LNCaP clone FGC (cell line): ENCODE data around the gene SMPDL3A.

Experiments used
- DNase-seq: peaks from one replicate; pipeline ENCODE4 v3.0.0-alpha.2; 2011; ENCODE audit warnings: low read depth
- H3K4me3 ChIP-seq: 2 replicates; pipeline ENCODE4 v1.5.1; 2011; ENCODE audit warnings: mild to moderate bottlenecking, low read depth, low read length, control low read depth
- CTCF ChIP-seq: IDR thresholded peaks from 2 replicates; pipeline ENCODE4 v1.5.1; 2012; ENCODE audit warnings: mild to moderate bottlenecking; ENCODE audit not compliant: control insufficient read depth, insufficient read depth; ENCODE audit errors: extremely low read depth

SMPDL3A gene

DNA sequence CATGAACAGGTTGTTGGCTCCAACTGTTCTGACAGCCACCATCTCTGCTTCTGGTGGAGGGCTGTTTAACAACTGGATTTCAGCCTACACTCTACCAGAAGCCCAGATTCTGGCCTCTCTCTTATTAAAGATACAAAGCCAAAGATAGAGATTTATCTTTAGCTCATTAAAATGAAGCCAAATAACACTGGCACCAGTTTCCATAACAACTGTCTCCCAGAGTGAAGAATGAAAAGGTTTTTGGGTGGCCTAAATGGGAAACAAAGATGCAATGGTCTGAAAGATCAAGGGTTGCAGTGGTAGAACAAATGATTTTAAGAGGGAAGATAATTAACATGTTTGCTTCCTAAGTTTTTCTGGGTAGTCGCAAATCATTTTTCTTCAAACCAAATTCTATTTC, 3.2 kb upstream of the SMPDL3A start:
- no peak for DNase-seq
- no peak overlapping the region for H3K4me3 ChIP-seq
- TF ChIP-seq CTCF: no peak

DNA sequence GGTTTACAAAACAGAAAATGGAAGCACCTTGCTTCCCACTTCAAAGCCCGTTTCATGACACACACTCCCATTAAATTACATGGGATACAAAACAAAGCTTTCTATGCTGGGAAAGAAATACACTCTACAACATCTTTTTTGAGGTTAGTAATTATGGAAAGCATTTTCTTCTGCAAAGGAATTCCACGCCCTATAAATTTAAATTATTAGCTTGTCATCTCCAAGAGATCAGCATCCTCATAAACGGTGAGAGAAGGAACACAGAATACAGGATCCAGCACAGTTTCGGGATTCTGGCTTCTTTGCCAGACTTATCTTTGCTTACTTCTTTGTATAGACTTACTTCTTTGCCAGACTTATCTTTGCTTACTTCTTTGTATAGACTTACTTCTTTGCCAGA, 1.3 kb upstream of the SMPDL3A start:
- no peak overlapping the region for H3K4me3 ChIP-seq
- no peak for DNase-seq
- no peak for TF ChIP-seq CTCF

- DNase-seq: no peak
- no peak overlapping the region for H3K4me3 ChIP-seq
- TF ChIP-seq CTCF: no peak
These were observed 850 bp upstream of the SMPDL3A start for GRCh38 chr6:122788208-122788607.

- H3K4me3 ChIP-seq: peak overlapping the region; percentile 73
- TF ChIP-seq CTCF: no peak
- no peak for DNase-seq
These were observed 336 bp upstream of the SMPDL3A start for GRCh38 chr6:122788663-122789181.

DNA sequence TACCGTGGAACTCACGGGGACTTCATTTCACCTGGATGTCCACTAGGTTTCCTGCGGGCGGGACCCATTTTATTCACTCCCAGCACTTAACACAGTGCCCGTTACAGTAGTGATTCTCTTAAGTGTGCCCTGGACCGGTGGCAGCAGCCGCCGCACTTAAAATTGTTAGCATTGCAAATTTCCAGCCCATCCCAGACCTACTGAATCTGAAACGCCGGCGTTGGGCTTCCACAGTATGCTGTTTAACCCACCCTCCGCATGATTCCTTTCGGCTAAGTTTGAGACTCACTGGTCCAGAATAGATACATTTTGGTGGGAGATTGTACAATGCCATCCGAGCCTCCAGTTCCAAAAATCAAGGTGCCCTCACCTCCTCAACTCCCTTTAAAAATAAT, 967 bp downstream of the SMPDL3A start:
- no peak for DNase-seq
- 0 out of 2 replicates have a peak, but pooled peaks have one; percentile 13 for TF ChIP-seq CTCF
- H3K4me3 ChIP-seq: peak overlapping the region; percentile 73

- peak overlapping the region; percentile 73 for H3K4me3 ChIP-seq
- peak; percentile 5; the same call in 1 of the 2 replicates for TF ChIP-seq CTCF
- DNase-seq: no peak
These were observed 1.6 kb downstream of the SMPDL3A start for GRCh38 chr6:122790423-122791309.

DNA sequence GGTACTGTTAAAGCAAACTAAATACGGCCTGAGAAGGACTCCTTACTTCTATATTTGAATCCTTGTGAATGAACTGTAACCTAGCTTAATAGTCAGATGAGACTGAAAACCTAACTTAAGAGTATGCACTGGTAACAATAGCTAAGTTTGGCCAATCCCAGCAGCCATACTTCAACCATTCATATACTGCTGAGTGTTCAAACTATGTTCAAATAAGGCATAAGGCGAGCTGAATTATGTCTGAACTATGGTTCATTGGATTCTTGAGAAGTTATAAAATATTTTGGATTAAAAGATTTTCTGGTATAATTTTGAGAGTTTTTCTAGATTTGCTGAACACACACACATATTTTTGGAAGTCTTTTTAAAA, 2.2 kb downstream of the SMPDL3A start:
- no peak overlapping the region for H3K4me3 ChIP-seq

More for the DNA sequence above, 2.2 kb downstream of the SMPDL3A start:
- DNase-seq: no peak
- TF ChIP-seq CTCF: no peak
